ENCODE results near the gene PLCG2. TPM values are rescaled to one million over a fixed set of nuclear protein-coding genes. Genes with fewer than 3 reads are reported as not detected.

PLCG2 gene
- total and polyA plus RNA-seq, 8 donors, result 5.1 to 48.7 (median 9.4) TPM

DNA sequence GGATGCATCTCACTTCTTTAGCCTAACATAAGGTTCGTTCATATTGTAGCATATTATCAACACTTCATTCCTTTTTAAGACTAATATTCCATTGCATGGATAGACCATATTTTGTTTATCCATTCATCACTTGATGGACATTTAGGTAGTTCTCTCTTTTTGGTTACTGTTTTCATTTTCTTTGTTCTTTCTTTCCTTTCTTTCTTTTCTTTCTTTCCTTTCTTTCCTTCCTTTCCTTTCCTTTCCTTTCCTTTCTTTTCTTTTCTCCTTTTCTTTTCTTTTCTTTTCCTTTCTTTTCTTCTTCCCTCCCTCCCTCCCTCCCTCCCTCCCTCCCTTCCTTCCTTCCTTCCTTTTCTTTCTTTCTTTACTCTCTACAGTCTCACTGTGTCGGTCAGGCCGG is 24.2 kb downstream of the PLCG2 start:
- Histone ChIP-seq H3K27ac (no peak overlapping the region), H3K36me3 (no peaks in the 10 kb centered on the region), H3K4me3 (no peak overlapping the region), H3K4me1 (peaks cover 0 to 21% of the 10 kb centered on the region in 2 donors), H3K27me3 (no peaks in the 10 kb centered on the region), H3K9me3 (no peaks in the 10 kb centered on the region)
- intact Hi-C loops (cut with DNase I), result no loop called here
- ATAC-seq (no peak), DNase-seq (no peak)
- TF ChIP-seq, protein P1, sequence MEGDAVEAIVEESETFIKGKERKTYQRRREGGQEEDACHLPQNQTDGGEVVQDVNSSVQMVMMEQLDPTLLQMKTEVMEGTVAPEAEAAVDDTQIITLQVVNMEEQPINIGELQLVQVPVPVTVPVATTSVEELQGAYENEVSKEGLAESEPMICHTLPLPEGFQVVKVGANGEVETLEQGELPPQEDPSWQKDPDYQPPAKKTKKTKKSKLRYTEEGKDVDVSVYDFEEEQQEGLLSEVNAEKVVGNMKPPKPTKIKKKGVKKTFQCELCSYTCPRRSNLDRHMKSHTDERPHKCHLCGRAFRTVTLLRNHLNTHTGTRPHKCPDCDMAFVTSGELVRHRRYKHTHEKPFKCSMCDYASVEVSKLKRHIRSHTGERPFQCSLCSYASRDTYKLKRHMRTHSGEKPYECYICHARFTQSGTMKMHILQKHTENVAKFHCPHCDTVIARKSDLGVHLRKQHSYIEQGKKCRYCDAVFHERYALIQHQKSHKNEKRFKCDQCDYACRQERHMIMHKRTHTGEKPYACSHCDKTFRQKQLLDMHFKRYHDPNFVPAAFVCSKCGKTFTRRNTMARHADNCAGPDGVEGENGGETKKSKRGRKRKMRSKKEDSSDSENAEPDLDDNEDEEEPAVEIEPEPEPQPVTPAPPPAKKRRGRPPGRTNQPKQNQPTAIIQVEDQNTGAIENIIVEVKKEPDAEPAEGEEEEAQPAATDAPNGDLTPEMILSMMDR (IDR thresholded peaks at IDR 0.05), result no peak

DNA sequence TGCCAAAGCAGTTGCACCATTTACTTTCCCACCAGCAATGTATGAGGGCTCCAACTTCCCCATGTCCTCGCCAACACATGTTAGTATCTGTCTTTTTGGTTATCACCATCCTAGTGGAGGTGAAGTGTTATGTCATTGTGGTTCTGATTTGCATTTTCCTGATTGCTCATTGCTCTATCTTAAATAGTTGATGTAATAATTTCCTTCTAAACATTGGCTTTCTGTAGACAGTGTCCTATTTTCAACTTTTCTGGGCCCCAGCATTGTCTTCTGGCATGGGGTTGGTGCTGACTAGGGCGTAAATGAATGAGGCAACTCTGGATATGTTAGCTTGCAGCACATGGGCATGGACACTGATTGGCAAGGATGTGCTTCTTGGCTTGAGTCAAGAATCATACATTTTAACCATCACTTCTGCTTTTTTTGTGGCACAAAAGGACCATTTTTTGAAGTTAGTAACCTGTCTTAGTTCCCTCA is 25.1 kb downstream of the PLCG2 start:
- Histone ChIP-seq H3K27ac (peak overlapping the region in 1 of 2 donors; percentile 11), H3K27me3 (no peaks in the 10 kb centered on the region), H3K4me1 (peaks cover 0 to 12% of the 10 kb centered on the region in 2 donors), H3K4me3 (no peak overlapping the region), H3K36me3 (no peaks in the 10 kb centered on the region), H3K9me3 (no peaks in the 10 kb centered on the region)
- ATAC-seq (no peak), DNase-seq (no peak)
- intact Hi-C loops (cut with DNase I), result no loop called here
- TF ChIP-seq, protein P1 (IDR thresholded peaks at IDR 0.05), result no peak

DNA sequence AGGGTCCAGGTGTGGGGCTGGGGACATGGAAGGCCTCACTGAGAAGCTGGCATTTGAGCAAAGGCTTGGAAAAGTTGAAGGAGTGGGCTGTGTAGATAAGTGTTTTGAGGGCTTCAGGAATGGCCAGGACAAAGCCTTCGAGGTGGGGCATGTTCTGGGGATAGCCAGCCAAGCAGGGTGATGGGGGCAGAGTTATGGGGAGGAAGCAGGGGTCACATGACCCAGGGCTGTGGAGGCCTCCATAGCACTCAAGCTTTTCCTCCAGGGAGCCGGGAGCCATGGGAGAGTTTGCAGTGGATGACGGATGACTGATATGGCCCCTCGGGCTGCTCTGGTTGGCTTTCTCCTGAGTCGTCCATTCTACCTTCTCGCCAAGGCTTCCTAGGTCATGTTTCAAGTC is 27.6 kb downstream of the PLCG2 start:
- Histone ChIP-seq H3K4me3 (no peak overlapping the region), H3K36me3 (no peaks in the 10 kb centered on the region), H3K27me3 (no peaks in the 10 kb centered on the region), H3K9me3 (no peaks in the 10 kb centered on the region), H3K27ac (no peak overlapping the region), H3K4me1 (peaks cover 0 to 15% of the 10 kb centered on the region in 2 donors)
- intact Hi-C loops (cut with DNase I), result no loop called here
- ATAC-seq, result no peak
- DNase-seq, result no peak
- TF ChIP-seq, protein P1 (IDR thresholded peaks at IDR 0.05), result no peak

DNA sequence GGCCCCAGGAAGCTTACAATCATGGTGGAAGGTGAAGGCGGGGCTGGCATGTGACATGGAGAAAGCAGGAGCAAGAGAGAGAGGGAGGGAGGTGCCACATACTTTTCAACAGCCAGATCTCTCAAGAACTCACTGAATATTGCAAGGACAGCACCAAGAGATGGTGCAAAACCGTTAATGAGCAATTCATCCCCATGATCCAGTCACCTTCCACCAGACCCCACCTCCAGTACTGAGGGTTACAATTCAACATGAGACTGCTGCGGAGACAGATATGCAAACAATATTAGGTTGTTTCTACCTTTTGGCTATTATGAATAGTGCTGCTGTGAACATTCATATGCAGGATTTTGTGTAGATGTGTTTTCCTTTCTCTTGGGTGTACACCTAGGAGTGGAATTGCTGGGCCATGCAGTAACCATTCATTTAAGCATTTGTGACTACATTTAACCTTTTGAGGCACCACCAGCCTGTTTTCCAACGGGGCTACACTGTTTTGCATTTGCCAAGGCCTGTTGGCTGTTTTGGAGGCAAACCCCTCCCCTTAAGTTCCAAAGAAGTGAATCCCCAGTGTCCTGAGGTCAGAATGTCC is 28.8 kb downstream of the PLCG2 start:
- no peak overlapping the region for H3K4me3 ChIP-seq
- H3K27ac ChIP-seq, result no peak overlapping the region
- TF ChIP-seq, protein P1 (IDR thresholded peaks at IDR 0.05), result no peak
- ATAC-seq (no peak), DNase-seq (no peak)
- H3K9me3 ChIP-seq, result no peaks in the 10 kb centered on the region
- intact Hi-C loops (cut with DNase I), result no loop called here
- H3K36me3 ChIP-seq, result no peaks in the 10 kb centered on the region
- H3K4me1 ChIP-seq, result peaks cover 0 to 15% of the 10 kb centered on the region in 2 donors
- H3K27me3 ChIP-seq, result no peaks in the 10 kb centered on the region

DNA sequence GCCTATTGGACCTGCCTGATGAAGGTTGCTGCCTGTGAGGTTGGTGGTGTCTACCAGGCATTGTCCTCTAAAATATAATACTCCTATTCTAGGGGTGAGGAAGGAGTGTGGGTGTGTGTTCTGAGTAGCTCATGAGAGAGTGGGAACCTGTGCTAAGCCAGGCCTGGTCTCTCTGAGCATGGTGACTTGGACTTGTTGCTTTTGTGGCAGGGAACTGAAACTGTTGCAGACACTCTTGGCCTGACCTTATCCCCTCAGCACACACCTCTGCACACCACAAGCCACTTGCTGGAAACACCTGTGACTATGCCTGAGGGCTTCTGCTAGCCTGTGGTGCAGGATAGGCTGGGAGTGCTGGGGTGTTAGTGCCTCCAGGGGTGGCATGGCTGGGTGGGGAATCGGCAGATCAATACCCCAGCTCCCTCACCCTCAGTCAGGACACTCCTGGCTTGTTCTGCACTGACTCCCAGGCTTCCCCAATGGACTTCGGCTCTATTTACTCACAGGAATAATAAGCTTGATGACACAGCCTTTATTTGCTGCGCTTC is 29.9 kb downstream of the PLCG2 start:
- Histone ChIP-seq H3K9me3 (no peaks in the 10 kb centered on the region), H3K27ac (no peak overlapping the region), H3K4me1 (peaks cover 0 to 12% of the 10 kb centered on the region in 2 donors), H3K4me3 (no peak overlapping the region), H3K36me3 (no peaks in the 10 kb centered on the region), H3K27me3 (no peaks in the 10 kb centered on the region)
- intact Hi-C loops (cut with DNase I), result no loop called here
- DNase-seq (no peak), ATAC-seq (no peak)
- TF ChIP-seq, protein P1 (IDR thresholded peaks at IDR 0.05), result no peak

Measured in left lung (tissue), 10 donors.